Neural progenitor cell (in vitro differentiated cells): ENCODE measurements around the gene AUP1.

ENCODE experiments used
- CTCF ChIP-seq: fragments of 200-600 bp; sonication (generic); IDR thresholded peaks from 2 replicates; pipeline ENCODE4 v1.5.1; 2017; ENCODE audit warnings: antibody characterized with exemption, mild to moderate bottlenecking
- EZH2 ChIP-seq: fragments of 200-600 bp; sonication (generic); IDR thresholded peaks from 2 replicates; pipeline ENCODE4 v1.6.1; 2017; ENCODE audit warnings: antibody characterized with exemption, mild to moderate bottlenecking, moderate library complexity

GRCh38 chr2:74511104-74511989 lies 18.2 kb downstream of the AUP1 start:
- TF ChIP-seq CTCF (no peak), EZH2 (no peak)
